ENCODE measurements around the gene SH2D5.

Gene SH2D5

DNA sequence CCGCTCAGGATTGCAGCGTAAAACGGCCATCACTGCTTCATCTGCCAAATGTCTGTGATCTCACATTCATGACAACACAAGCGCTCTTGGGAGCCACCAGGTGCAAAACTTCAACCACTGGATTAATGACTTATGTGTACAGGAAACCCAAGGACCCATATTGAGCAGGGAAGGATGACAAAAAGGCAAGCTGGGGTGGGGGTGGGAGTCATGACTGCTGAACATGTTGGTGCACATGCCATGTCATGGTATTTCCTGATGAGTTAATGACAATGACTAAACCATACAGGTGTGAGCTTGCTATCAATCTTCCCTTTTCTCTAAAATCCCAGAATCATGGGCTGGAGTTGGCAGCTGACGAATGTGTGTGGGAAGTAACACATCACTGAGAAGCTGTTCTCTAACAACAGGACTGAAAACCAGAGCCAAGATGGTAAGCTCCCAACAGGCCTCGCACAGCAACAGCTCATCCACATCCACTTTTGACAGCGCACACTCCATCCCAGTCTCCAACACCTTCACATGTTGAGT is 3.1 kb upstream of the SH2D5 start:
- DNase-seq (ENCODE audit: extremely low spot score), result no peak
- TF ChIP-seq, protein P1, sequence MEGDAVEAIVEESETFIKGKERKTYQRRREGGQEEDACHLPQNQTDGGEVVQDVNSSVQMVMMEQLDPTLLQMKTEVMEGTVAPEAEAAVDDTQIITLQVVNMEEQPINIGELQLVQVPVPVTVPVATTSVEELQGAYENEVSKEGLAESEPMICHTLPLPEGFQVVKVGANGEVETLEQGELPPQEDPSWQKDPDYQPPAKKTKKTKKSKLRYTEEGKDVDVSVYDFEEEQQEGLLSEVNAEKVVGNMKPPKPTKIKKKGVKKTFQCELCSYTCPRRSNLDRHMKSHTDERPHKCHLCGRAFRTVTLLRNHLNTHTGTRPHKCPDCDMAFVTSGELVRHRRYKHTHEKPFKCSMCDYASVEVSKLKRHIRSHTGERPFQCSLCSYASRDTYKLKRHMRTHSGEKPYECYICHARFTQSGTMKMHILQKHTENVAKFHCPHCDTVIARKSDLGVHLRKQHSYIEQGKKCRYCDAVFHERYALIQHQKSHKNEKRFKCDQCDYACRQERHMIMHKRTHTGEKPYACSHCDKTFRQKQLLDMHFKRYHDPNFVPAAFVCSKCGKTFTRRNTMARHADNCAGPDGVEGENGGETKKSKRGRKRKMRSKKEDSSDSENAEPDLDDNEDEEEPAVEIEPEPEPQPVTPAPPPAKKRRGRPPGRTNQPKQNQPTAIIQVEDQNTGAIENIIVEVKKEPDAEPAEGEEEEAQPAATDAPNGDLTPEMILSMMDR (IDR thresholded peaks at IDR 0.05; ENCODE audit: control extremely low read depth, extremely low read depth, low read depth, missing control alignments), result no peak
- CTCF ChIA-PET, result no interaction called here
- POLR2A ChIA-PET, result no interaction called here

DNA sequence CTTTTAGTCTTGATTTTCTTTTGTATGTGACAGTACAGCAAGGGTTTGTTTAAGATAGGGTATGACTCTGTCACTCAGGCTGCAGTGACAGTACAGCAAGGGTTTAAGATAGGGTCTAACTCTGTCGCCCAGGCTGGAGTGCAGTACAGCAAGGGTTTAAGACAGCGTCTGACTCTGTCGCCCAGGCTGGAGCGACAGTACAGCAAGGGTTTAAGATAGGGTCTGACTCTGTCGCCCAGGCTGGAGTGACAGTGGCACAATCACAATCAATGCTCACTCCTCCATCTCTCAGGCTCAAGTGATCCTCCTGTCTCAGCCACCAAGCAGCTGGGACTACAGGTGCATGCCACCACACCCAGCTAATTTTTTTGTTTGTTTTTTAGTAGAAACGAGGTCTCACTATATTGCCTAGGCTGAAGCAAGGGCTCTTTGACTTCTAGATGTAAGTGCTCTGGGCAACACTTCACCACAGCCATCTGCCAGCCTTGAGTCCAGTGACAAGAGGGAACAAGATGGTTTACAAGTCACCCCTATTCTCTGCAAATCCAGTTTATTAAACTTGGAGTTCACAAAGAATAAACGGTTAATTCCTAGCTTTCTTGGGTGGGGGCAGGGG is 965 bp upstream of the SH2D5 start:
- ChIA-PET POLR2A (interaction anchor here (0.6 kb wide), 1 partner anchor 397 kb away, joined by 7 read pairs; no protein-coding TSS in a partner anchor), CTCF (interaction anchor here (1.0 to 4.3 kb wide), 5 partner anchors 9 to 462 kb away, joined by 3 to 24 read pairs (median 3); no protein-coding TSS in a partner anchor)
- TF ChIP-seq, protein P1 (IDR thresholded peaks at IDR 0.05; ENCODE audit: control extremely low read depth, extremely low read depth, low read depth, missing control alignments), result no peak
- no peak for DNase-seq (ENCODE audit: extremely low spot score)

DNA sequence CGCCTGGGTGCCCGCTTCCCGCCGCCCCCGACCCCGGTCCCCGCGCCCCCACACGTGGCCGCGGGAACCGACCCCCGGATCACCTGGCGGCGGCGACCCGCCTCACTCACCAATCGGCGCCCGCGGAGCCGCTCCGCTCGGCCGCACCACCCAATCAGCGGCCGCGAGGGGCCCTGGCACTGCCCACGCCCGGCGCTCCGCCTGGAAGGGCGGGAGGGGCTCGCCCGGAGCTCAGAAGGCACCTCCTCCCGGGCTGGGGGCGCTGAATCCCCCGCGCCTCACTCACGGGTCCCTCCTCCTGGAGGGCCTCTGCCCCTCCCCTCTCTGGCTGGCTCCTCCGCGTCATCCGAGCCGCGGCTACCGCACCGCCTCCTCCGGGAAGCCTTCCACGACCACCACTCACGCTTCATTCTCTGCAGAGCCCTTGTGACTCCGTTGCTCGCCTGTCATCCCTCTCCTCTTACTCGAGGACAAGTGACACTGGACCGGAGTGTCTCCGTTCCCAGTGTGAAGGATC is 374 bp downstream of the SH2D5 start:
- CTCF ChIA-PET, result interaction anchor here (1.6 to 4.3 kb wide), 2 partner anchors 19 to 36 kb away, joined by 4 to 24 read pairs; no protein-coding TSS in a partner anchor

DNA sequence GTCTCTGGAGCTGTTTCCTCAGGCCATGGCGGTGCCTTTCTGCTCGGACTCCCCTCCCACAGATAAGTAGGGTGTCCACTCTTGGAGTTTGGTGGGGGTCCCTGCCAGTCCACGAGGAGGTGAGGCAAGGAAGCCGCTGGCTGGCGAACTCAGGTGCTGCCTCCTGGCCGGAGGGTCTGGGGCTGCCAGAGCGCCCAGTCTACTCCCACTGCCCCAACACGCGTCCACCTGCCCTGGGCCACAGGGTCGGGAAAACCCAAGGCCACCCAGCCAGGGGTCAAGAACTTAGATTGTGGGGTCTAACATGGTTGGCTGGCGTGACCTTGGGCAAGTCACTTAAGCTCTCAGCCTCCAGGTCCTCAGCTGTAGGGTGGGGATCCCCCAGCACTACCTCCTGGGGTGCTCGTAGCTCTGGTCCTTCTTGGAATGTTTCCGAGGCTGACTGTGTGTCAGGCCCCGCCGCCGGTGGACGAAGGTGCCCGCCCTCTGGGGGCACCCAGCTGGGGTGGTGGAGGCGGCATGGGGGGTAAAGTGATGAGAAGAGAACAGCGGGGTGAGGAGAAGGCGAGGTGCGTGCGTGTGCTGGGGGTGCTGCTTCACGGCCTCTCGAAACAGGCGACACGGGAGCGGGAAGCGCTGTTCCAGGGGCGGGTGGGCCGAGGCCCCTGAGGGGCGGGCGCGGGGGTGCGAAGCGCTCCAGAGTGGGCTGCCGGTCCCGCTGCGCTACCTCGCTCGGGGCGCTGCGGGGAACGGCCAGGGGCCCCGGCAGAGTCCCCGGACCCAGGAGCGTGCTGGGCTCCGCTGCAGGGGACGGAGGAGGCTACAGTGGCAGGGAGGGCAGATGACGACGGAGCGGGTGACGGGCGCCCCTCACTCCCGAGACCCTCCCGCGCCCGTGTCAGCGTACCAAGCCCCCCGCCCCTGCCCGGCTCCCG is 1.2 kb downstream of the SH2D5 start:
- peak; percentile 45 for DNase-seq (ENCODE audit: extremely low spot score)
- ChIA-PET POLR2A (interaction anchor here (1.5 kb wide), 1 partner anchor 55 kb away, joined by 5 read pairs; the partner anchor contains the start of gene HP1BP3), CTCF (interaction anchor here (1.1 to 4.3 kb wide), 3 partner anchors 9 to 35 kb away, joined by 4 to 24 read pairs (median 4); no protein-coding TSS in a partner anchor)
- TF ChIP-seq, protein P1 (IDR thresholded peaks at IDR 0.05; ENCODE audit: control extremely low read depth, extremely low read depth, low read depth, missing control alignments), result no peak

More for the DNA sequence above, 374 bp downstream of the SH2D5 start:
- TF ChIP-seq, protein P1 (IDR thresholded peaks at IDR 0.05; ENCODE audit: control extremely low read depth, extremely low read depth, low read depth, missing control alignments), result no peak
- DNase-seq (ENCODE audit: extremely low spot score), result peak; percentile 86
- POLR2A ChIA-PET, result interaction anchor here (1.5 kb wide), 1 partner anchor 55 kb away, joined by 5 read pairs; the partner anchor contains the start of gene HP1BP3

DNA sequence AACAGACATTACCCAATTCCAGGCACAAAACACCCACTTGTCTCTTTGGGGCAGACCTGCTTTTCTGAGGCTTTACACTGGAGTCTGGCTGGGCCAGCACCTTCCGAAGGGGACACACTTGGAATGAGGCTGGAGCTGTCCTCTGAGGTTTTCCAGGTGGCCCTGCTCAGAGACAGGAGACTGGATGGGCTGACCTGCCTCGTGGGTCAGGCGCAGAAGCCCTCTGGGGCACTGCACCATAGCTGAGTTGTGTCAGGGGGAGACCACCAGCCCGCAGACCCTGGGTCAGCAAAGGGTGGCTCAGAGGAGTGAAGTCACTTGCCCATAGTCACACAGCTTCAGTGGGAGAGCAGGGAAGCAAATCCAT is 1.8 kb downstream of the SH2D5 start:
- DNase-seq (ENCODE audit: extremely low spot score), result peak; percentile 19
- CTCF ChIA-PET, result interaction anchor here (1.1 to 4.3 kb wide), 2 partner anchors 8 to 34 kb away, joined by 4 to 24 read pairs; no protein-coding TSS in a partner anchor
- TF ChIP-seq, protein P1 (IDR thresholded peaks at IDR 0.05; ENCODE audit: control extremely low read depth, extremely low read depth, low read depth, missing control alignments), result no peak
- POLR2A ChIA-PET, result interaction anchor here (0.6 kb wide), 1 partner anchor 1245 kb away, joined by 5 read pairs; the partner anchor contains the start of gene CAPZB

Measured in GM10248 (cell line).